Prostate gland (tissue), 2 donors: Measurements from ENCODE around the gene USP35.

ENCODE experiments used
- CTCF ChIP-seq, 4 experiments: fragments of 200-600 bp in 2 of 4; fragments of 450-650 bp in 2 of 4; sonication (generic) in 2 of 4; IDR thresholded peaks; 1 replicate in 3 of 4; 2 replicates in 1 of 4; pipeline ENCODE4 v1.5.1; 2016 to 2019; ENCODE audit warnings: antibody characterized with exemption in 4 of 4, mild to moderate bottlenecking in 2 of 4, moderate library complexity in 2 of 4
- POLR2A ChIP-seq: fragments of 450-650 bp; IDR thresholded peaks from one replicate; pipeline ENCODE4 v1.6.1; 2016; ENCODE audit warnings: antibody characterized with exemption, mild to moderate bottlenecking
- POLR2AphosphoS5 ChIP-seq: sonication (generic); formaldehyde crosslinking; IDR thresholded peaks from one replicate; pipeline ENCODE4 v1.6.1; 2017; ENCODE audit warnings: antibody characterized with exemption

- TF ChIP-seq POLR2AphosphoS5 = peak; percentile 49
- TF ChIP-seq CTCF (IDR thresholded peaks at IDR 0.05) = no peak
- no peak for TF ChIP-seq POLR2A
Measured at GRCh38 chr11:78168539-78169477, 19.9 kb upstream of the USP35 start.
